Neural cell (in vitro differentiated cells): ENCODE results near the gene CENPE. TPM values are rescaled to one million over a fixed set of nuclear protein-coding genes. Genes with fewer than 3 reads are reported as not detected.

ENCODE experiments used
- H2AFZ ChIP-seq: fragments of 200-600, 300-800 bp; sonication (generic), shearing (Covaris generic); 2 replicates; pipeline ENCODE4 v1.6.0; 2014; ENCODE audit warnings: low read depth, mild to moderate bottlenecking, antibody characterized with exemption, low read length, moderate library complexity
- H3F3A ChIP-seq: fragments of 200-600 bp; shearing (Covaris generic); 2 replicates; pipeline ENCODE4 v1.6.1; 2016; ENCODE audit warnings: mild to moderate bottlenecking, moderate library complexity, mixed read lengths, antibody characterized with exemption, low read length; ENCODE audit not compliant: insufficient read depth, poor library complexity, severe bottlenecking
- H3K27ac ChIP-seq: fragments of 200-600, 300-800 bp; sonication (generic), shearing (Covaris generic); 2 replicates; pipeline ENCODE4 v1.5.1; 2014; ENCODE audit warnings: mild to moderate bottlenecking, low read length, moderate library complexity
- H3K27me3 ChIP-seq: fragments of 300-800, 200-600 bp; sonication (generic), shearing (Covaris generic); 2 replicates; pipeline ENCODE4 v1.6.0; 2014; ENCODE audit warnings: mild to moderate bottlenecking, low read depth, low read length, moderate library complexity; ENCODE audit not compliant: insufficient read depth
- H3K36me3 ChIP-seq: fragments of 300-800, 200-600 bp; sonication (generic), shearing (Covaris generic); 2 replicates; pipeline ENCODE4 v1.5.1; 2014; ENCODE audit warnings: mild to moderate bottlenecking, antibody characterized with exemption, low read length, moderate library complexity; ENCODE audit not compliant: insufficient read depth
- H3K4me2 ChIP-seq: fragments of 300-800, 200-600 bp; sonication (generic), shearing (Covaris generic); 2 replicates; pipeline ENCODE4 v1.6.0; 2014; ENCODE audit warnings: mild to moderate bottlenecking, low read length
- H3K4me3 ChIP-seq: fragments of 300-800, 200-600 bp; sonication (generic), shearing (Covaris generic); 2 replicates; pipeline ENCODE4 v1.5.1; 2014; ENCODE audit warnings: mild to moderate bottlenecking, low read length, moderate library complexity
- H3K79me2 ChIP-seq: fragments of 200-600 bp; shearing (Covaris generic); replicated peaks from 2 replicates; pipeline ENCODE4 v1.6.0; 2014; ENCODE audit warnings: mild to moderate bottlenecking, low read length, moderate library complexity; ENCODE audit not compliant: insufficient read depth
- H3K9ac ChIP-seq: fragments of 300-800, 200-600 bp; sonication (generic), shearing (Covaris generic); 2 replicates; pipeline ENCODE4 v1.6.1; 2016; ENCODE audit warnings: mild to moderate bottlenecking, low read length, mixed read lengths
- H3K9me2 ChIP-seq: fragments of 200-600 bp; shearing (Covaris generic); 2 replicates; pipeline ENCODE4 v1.6.1; 2016; ENCODE audit warnings: mild to moderate bottlenecking, low read length, mixed read lengths; ENCODE audit not compliant: insufficient read depth
- H3K9me3 ChIP-seq: fragments of 200-600, 300-800 bp; sonication (generic), shearing (Covaris generic); 2 replicates; pipeline ENCODE4 v1.6.1; 2016; ENCODE audit warnings: mild to moderate bottlenecking, mixed run types, low read length, moderate library complexity, mixed read lengths
- H4K20me1 ChIP-seq: fragments of 200-600 bp; shearing (Covaris generic); 2 replicates; pipeline ENCODE4 v1.6.1; 2016; ENCODE audit warnings: mild to moderate bottlenecking, mixed run types; ENCODE audit not compliant: insufficient read depth
- CTCF ChIP-seq: fragments of 450-650 bp; IDR thresholded peaks from 2 replicates; pipeline ENCODE4 v1.5.1; 2014; ENCODE audit warnings: antibody characterized with exemption, mild to moderate bottlenecking, moderate library complexity; ENCODE audit not compliant: poor library complexity, severe bottlenecking
- EP300 ChIP-seq: fragments of 450-650 bp; conservative IDR thresholded peaks from 2 replicates; pipeline ENCODE4 v1.6.1; 2014; ENCODE audit warnings: antibody characterized with exemption, mild to moderate bottlenecking, moderate library complexity; ENCODE audit not compliant: poor library complexity, severe bottlenecking
- EZH2 ChIP-seq: fragments of 200-600, 300-800 bp; shearing (Covaris generic), sonication (generic); IDR thresholded peaks from 2 replicates; pipeline ENCODE4 v1.6.1; 2014; ENCODE audit warnings: antibody characterized with exemption, low read length, borderline replicate concordance, mild to moderate bottlenecking; ENCODE audit not compliant: insufficient read depth, poor library complexity, severe bottlenecking
- MXI1 ChIP-seq: fragments of 450-650 bp; conservative IDR thresholded peaks from 2 replicates; pipeline ENCODE4 v1.6.1; 2014; ENCODE audit warnings: antibody characterized with exemption, mild to moderate bottlenecking; ENCODE audit not compliant: poor library complexity, severe bottlenecking
- POLR2AphosphoS5 ChIP-seq: IDR thresholded peaks from 2 replicates; pipeline ENCODE4 v1.6.1; 2012
- RAD21 ChIP-seq: fragments of 450-650 bp; conservative IDR thresholded peaks from 2 replicates; pipeline ENCODE4 v1.6.1; 2014; ENCODE audit warnings: antibody characterized with exemption, mild to moderate bottlenecking, moderate library complexity
- SMC3 ChIP-seq: fragments of 450-650 bp; conservative IDR thresholded peaks from 2 replicates; pipeline ENCODE4 v1.6.1; 2014; ENCODE audit warnings: antibody characterized with exemption, mild to moderate bottlenecking, moderate library complexity; ENCODE audit not compliant: poor library complexity
- TAF1 ChIP-seq: IDR thresholded peaks from 2 replicates; pipeline ENCODE4 v1.6.1; 2012; ENCODE audit warnings: low read depth
- polyA plus RNA-seq: library from polyadenylated mRNA; depleted of rRNA; stranded (reverse); fragments of >200 nt; gene quantifications from 2 replicates; pipeline ENCODE4 v1.2.3, GENCODE V29; 2014
- TF ChIP-seq, protein P1 (sequence below): IDR thresholded peaks from 2 replicates; pipeline ENCODE4 v1.6.1; 2012; ENCODE audit warnings: borderline replicate concordance

CENPE gene
- polyA plus RNA-seq, 1 donor from 2014 or later, result 1.8 TPM

- no peak for TF ChIP-seq EZH2
- no peak for TF ChIP-seq POLR2AphosphoS5
- TF ChIP-seq EP300, result no peak
- TF ChIP-seq CTCF, result no peak
- TF ChIP-seq MXI1, result no peak
- no peak for TF ChIP-seq SMC3
- no peak for TF ChIP-seq RAD21
- TF ChIP-seq TAF1, result no peak
- TF ChIP-seq, protein P1, sequence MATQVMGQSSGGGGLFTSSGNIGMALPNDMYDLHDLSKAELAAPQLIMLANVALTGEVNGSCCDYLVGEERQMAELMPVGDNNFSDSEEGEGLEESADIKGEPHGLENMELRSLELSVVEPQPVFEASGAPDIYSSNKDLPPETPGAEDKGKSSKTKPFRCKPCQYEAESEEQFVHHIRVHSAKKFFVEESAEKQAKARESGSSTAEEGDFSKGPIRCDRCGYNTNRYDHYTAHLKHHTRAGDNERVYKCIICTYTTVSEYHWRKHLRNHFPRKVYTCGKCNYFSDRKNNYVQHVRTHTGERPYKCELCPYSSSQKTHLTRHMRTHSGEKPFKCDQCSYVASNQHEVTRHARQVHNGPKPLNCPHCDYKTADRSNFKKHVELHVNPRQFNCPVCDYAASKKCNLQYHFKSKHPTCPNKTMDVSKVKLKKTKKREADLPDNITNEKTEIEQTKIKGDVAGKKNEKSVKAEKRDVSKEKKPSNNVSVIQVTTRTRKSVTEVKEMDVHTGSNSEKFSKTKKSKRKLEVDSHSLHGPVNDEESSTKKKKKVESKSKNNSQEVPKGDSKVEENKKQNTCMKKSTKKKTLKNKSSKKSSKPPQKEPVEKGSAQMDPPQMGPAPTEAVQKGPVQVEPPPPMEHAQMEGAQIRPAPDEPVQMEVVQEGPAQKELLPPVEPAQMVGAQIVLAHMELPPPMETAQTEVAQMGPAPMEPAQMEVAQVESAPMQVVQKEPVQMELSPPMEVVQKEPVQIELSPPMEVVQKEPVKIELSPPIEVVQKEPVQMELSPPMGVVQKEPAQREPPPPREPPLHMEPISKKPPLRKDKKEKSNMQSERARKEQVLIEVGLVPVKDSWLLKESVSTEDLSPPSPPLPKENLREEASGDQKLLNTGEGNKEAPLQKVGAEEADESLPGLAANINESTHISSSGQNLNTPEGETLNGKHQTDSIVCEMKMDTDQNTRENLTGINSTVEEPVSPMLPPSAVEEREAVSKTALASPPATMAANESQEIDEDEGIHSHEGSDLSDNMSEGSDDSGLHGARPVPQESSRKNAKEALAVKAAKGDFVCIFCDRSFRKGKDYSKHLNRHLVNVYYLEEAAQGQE, result no peak
- no peak overlapping the region for H3K9ac ChIP-seq
- no peaks in the 10 kb centered on the region for H4K20me1 ChIP-seq
- no peaks in the 10 kb centered on the region for H3K27me3 ChIP-seq
- no peaks in the 10 kb centered on the region for H3K36me3 ChIP-seq
- H3K4me3 ChIP-seq, result peak overlapping the region; percentile 53
- no peaks in the 10 kb centered on the region for H3F3A ChIP-seq
- no peaks in the 10 kb centered on the region for H3K9me3 ChIP-seq
- no peak overlapping the region for H3K27ac ChIP-seq
- no peak overlapping the region for H2AFZ ChIP-seq
- H3K79me2 ChIP-seq, result peaks cover 11% of the 10 kb centered on the region
- no peaks in the 10 kb centered on the region for H3K9me2 ChIP-seq
- no peak overlapping the region for H3K4me2 ChIP-seq
Measured at GRCh38 chr4:103098756-103099440, 99.2 kb downstream of the CENPE start.

DNA sequence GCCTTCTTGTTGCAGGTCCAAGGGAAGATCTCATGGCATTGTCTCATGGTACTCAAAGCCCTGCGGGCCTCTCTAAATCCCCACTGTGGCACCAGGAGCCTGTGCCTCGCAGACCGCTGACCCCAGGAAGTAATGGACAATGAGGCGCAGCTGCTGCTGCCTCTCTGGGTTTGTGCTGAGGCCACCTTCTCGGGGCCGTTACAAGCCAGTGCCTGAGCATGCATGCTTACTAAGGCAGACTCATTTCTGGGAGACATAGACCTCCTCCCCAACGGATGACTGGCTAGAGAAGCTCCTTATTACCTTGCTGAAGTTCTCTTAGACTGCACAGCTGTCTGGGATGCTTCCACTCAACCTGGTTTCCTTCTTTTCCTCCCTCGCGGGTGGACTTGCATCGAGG lies 99.8 kb downstream of the CENPE start:
- Histone ChIP-seq H3K9me2 (no peaks in the 10 kb centered on the region), H3K27ac (no peak overlapping the region), H3K79me2 (peaks cover 11% of the 10 kb centered on the region), H3F3A (no peaks in the 10 kb centered on the region), H3K27me3 (no peaks in the 10 kb centered on the region), H3K36me3 (no peaks in the 10 kb centered on the region), H2AFZ (no peak overlapping the region), H3K9me3 (no peaks in the 10 kb centered on the region), H3K4me2 (no peak overlapping the region), H4K20me1 (no peaks in the 10 kb centered on the region), H3K4me3 (no peak overlapping the region), H3K9ac (no peak overlapping the region)
- no peak for TF ChIP-seq POLR2AphosphoS5
- no peak for TF ChIP-seq TAF1
- TF ChIP-seq EZH2, result no peak
- no peak for TF ChIP-seq EP300
- TF ChIP-seq MXI1, result no peak
- no peak for TF ChIP-seq SMC3
- TF ChIP-seq RAD21, result no peak
- TF ChIP-seq, protein P1, result no peak
- no peak for TF ChIP-seq CTCF
